ENCODE data around the gene ATG4B.

The ATG4B gene

GRCh38 chr2:241639385-241639784 is 1.9 kb downstream of the ATG4B start:
- Histone ChIP-seq H3K4me2 (no peak overlapping the region), H4K20me1 (ENCODE audit: insufficient read depth) (peaks cover 8% of the 10 kb centered on the region; the same call in 1 of the 2 replicates), H3K27me3 (ENCODE audit: insufficient read depth, low read depth) (no peaks in the 10 kb centered on the region), H3K9ac (no peak overlapping the region), H3K27ac (no peak overlapping the region), H3K79me2 (ENCODE audit: insufficient read depth, low read depth) (peaks cover 79% of the 10 kb centered on the region), H3K36me3 (ENCODE audit: insufficient read depth) (no peaks in the 10 kb centered on the region), H3K4me1 (ENCODE audit: low read depth, poor library complexity, severe bottlenecking) (peaks cover 27% of the 10 kb centered on the region), H3K4me3 (IDR thresholded peaks at IDR 0.05; ENCODE audit: insufficient read depth, low read depth, low read length) (no peak overlapping the region), H2AFZ (ENCODE audit: low read depth) (no peak overlapping the region)
- no peak for TF ChIP-seq CTCF (conservative IDR thresholded peaks at IDR 0.05; ENCODE audit: low read depth, low read length)

GRCh38 chr2:241640165-241640795 is 2.8 kb downstream of the ATG4B start:
- no peak overlapping the region for H3K4me3 ChIP-seq (IDR thresholded peaks at IDR 0.05; ENCODE audit: insufficient read depth, low read depth, low read length)
- H2AFZ ChIP-seq (ENCODE audit: low read depth) = no peak overlapping the region
- peaks cover 25% of the 10 kb centered on the region for H3K4me1 ChIP-seq (ENCODE audit: low read depth, poor library complexity, severe bottlenecking)
- no peaks in the 10 kb centered on the region for H3K36me3 ChIP-seq (ENCODE audit: insufficient read depth)
- no peak overlapping the region for H3K27ac ChIP-seq
- H4K20me1 ChIP-seq (ENCODE audit: insufficient read depth) = peaks cover 8% of the 10 kb centered on the region; the same call in 1 of the 2 replicates
- no peaks in the 10 kb centered on the region for H3K27me3 ChIP-seq (ENCODE audit: insufficient read depth, low read depth)
- peaks cover 77% of the 10 kb centered on the region for H3K79me2 ChIP-seq (ENCODE audit: insufficient read depth, low read depth)
- H3K9ac ChIP-seq = no peak overlapping the region
- no peak overlapping the region for H3K4me2 ChIP-seq
- TF ChIP-seq CTCF (conservative IDR thresholded peaks at IDR 0.05; ENCODE audit: low read depth, low read length) = no peak

- Histone ChIP-seq H3K4me2 (no peak overlapping the region), H3K4me3 (IDR thresholded peaks at IDR 0.05; ENCODE audit: insufficient read depth, low read depth, low read length) (no peak overlapping the region), H3K9ac (no peak overlapping the region), H3K27me3 (ENCODE audit: insufficient read depth, low read depth) (no peaks in the 10 kb centered on the region), H3K36me3 (ENCODE audit: insufficient read depth) (no peaks in the 10 kb centered on the region), H3K79me2 (ENCODE audit: insufficient read depth, low read depth) (peaks cover 73% of the 10 kb centered on the region; the same call in 1 of the 2 replicates), H3K4me1 (ENCODE audit: low read depth, poor library complexity, severe bottlenecking) (peaks cover 16% of the 10 kb centered on the region), H2AFZ (ENCODE audit: low read depth) (no peak overlapping the region), H3K27ac (no peak overlapping the region), H4K20me1 (ENCODE audit: insufficient read depth) (peaks cover 8% of the 10 kb centered on the region; the same call in 1 of the 2 replicates)
- no peak for TF ChIP-seq CTCF (conservative IDR thresholded peaks at IDR 0.05; ENCODE audit: low read depth, low read length)
These were observed 4.1 kb downstream of the ATG4B start for GRCh38 chr2:241641631-241642030.

GRCh38 chr2:241645056-241645914 is 7.8 kb downstream of the ATG4B start:
- Histone ChIP-seq H3K27ac (no peak overlapping the region), H3K4me1 (ENCODE audit: low read depth, poor library complexity, severe bottlenecking) (peaks cover 5% of the 10 kb centered on the region), H3K9ac (no peak overlapping the region), H4K20me1 (ENCODE audit: insufficient read depth) (peaks cover 8% of the 10 kb centered on the region), H3K4me2 (no peak overlapping the region), H3K79me2 (ENCODE audit: insufficient read depth, low read depth) (peaks cover 65% of the 10 kb centered on the region; the same call in 1 of the 2 replicates), H2AFZ (ENCODE audit: low read depth) (no peak overlapping the region), H3K36me3 (ENCODE audit: insufficient read depth) (no peaks in the 10 kb centered on the region), H3K27me3 (ENCODE audit: insufficient read depth, low read depth) (no peaks in the 10 kb centered on the region), H3K4me3 (IDR thresholded peaks at IDR 0.05; ENCODE audit: insufficient read depth, low read depth, low read length) (no peak overlapping the region)
- TF ChIP-seq CTCF (conservative IDR thresholded peaks at IDR 0.05; ENCODE audit: low read depth, low read length) = no peak
